ENCODE measurements around the gene CCDC88C.

Gene CCDC88C

GRCh38 chr14:91337699-91338335, 79.8 kb downstream of the CCDC88C start:
- Histone ChIP-seq H3K79me1 (ENCODE audit: low read length) (no peaks in the 10 kb centered on the region), H3K79me2 (ENCODE audit: control insufficient read depth, insufficient read depth, low read length) (no peaks in the 10 kb centered on the region), H2BK120ac (ENCODE audit: low read depth, low read length) (no peak overlapping the region), H3K18ac (ENCODE audit: low read length) (no peak overlapping the region), H3K4ac (ENCODE audit: low read depth, low read length) (no peak overlapping the region), H3K36me3 (ENCODE audit: control insufficient read depth, insufficient read depth, low read length) (peaks cover 4% of the 10 kb centered on the region), H3K9ac (ENCODE audit: low read length) (no peak overlapping the region), H3K4me1 (ENCODE audit: control insufficient read depth, low read depth, low read length) (no peaks in the 10 kb centered on the region), H4K5ac (ENCODE audit: low read length) (no peak overlapping the region), H3K56ac (ENCODE audit: low read length) (no peak overlapping the region), H3K4me2 (ENCODE audit: low read length) (no peak overlapping the region), H3K27me3 (ENCODE audit: insufficient read depth, low read length, poor library complexity) (no peaks in the 10 kb centered on the region), H3K23ac (ENCODE audit: low read length) (no peak overlapping the region), H3K4me3 (ENCODE audit: low read length) (no peak overlapping the region), H2BK15ac (replicated peaks; ENCODE audit: low read depth) (no peak overlapping the region), H3K27ac (ENCODE audit: low read depth, low read length) (no peak overlapping the region), H2AK5ac (ENCODE audit: low read length) (no peak overlapping the region), H2BK5ac (ENCODE audit: low read length) (no peak overlapping the region), H4K8ac (ENCODE audit: low read depth, low read length) (no peak overlapping the region)
- no CpG with 5 or more reads among the region's 23 CpGs for WGBS (ENCODE audit: extremely low coverage, insufficient coverage, low lambda C conversion rate)
- DNase-seq, result no peak

GRCh38 chr14:91336093-91336450, 81.5 kb downstream of the CCDC88C start:
- Histone ChIP-seq H3K36me3 (ENCODE audit: control insufficient read depth, insufficient read depth, low read length) (peaks cover 4% of the 10 kb centered on the region), H3K27ac (ENCODE audit: low read depth, low read length) (no peak overlapping the region), H3K9ac (ENCODE audit: low read length) (no peak overlapping the region), H4K8ac (ENCODE audit: low read depth, low read length) (no peak overlapping the region), H3K79me2 (ENCODE audit: control insufficient read depth, insufficient read depth, low read length) (no peaks in the 10 kb centered on the region), H3K56ac (ENCODE audit: low read length) (no peak overlapping the region), H4K5ac (ENCODE audit: low read length) (no peak overlapping the region), H2BK15ac (replicated peaks; ENCODE audit: low read depth) (no peak overlapping the region), H2BK120ac (ENCODE audit: low read depth, low read length) (no peak overlapping the region), H3K4ac (ENCODE audit: low read depth, low read length) (no peak overlapping the region), H3K18ac (ENCODE audit: low read length) (no peak overlapping the region), H3K4me3 (ENCODE audit: low read length) (no peak overlapping the region), H2BK5ac (ENCODE audit: low read length) (no peak overlapping the region), H3K79me1 (ENCODE audit: low read length) (no peaks in the 10 kb centered on the region), H3K27me3 (ENCODE audit: insufficient read depth, low read length, poor library complexity) (no peaks in the 10 kb centered on the region), H2AK5ac (ENCODE audit: low read length) (no peak overlapping the region), H3K23ac (ENCODE audit: low read length) (no peak overlapping the region), H3K4me1 (ENCODE audit: control insufficient read depth, low read depth, low read length) (no peaks in the 10 kb centered on the region), H3K4me2 (ENCODE audit: low read length) (no peak overlapping the region)
- no CpG with 5 or more reads among the region's 9 CpGs for WGBS (ENCODE audit: extremely low coverage, insufficient coverage, low lambda C conversion rate)
- no peak for DNase-seq

GRCh38 chr14:91335191-91336092, 82.2 kb downstream of the CCDC88C start:
- no CpG with 5 or more reads among the region's 19 CpGs for WGBS (ENCODE audit: extremely low coverage, insufficient coverage, low lambda C conversion rate)
- Histone ChIP-seq H3K9ac (ENCODE audit: low read length) (no peak overlapping the region), H3K27ac (ENCODE audit: low read depth, low read length) (no peak overlapping the region), H3K18ac (ENCODE audit: low read length) (no peak overlapping the region), H3K79me1 (ENCODE audit: low read length) (no peaks in the 10 kb centered on the region), H3K4me3 (ENCODE audit: low read length) (no peak overlapping the region), H3K36me3 (ENCODE audit: control insufficient read depth, insufficient read depth, low read length) (peaks cover 4% of the 10 kb centered on the region), H2AK5ac (ENCODE audit: low read length) (no peak overlapping the region), H4K8ac (ENCODE audit: low read depth, low read length) (no peak overlapping the region), H4K5ac (ENCODE audit: low read length) (no peak overlapping the region), H2BK15ac (replicated peaks; ENCODE audit: low read depth) (no peak overlapping the region), H2BK5ac (ENCODE audit: low read length) (no peak overlapping the region), H3K4me1 (ENCODE audit: control insufficient read depth, low read depth, low read length) (no peaks in the 10 kb centered on the region), H3K56ac (ENCODE audit: low read length) (no peak overlapping the region), H3K23ac (ENCODE audit: low read length) (no peak overlapping the region), H3K27me3 (ENCODE audit: insufficient read depth, low read length, poor library complexity) (no peaks in the 10 kb centered on the region), H3K79me2 (ENCODE audit: control insufficient read depth, insufficient read depth, low read length) (no peaks in the 10 kb centered on the region), H3K4ac (ENCODE audit: low read depth, low read length) (no peak overlapping the region), H2BK120ac (ENCODE audit: low read depth, low read length) (no peak overlapping the region), H3K4me2 (ENCODE audit: low read length) (no peak overlapping the region)
- no peak for DNase-seq

GRCh38 chr14:91333650-91334039, 84.0 kb downstream of the CCDC88C start:
- Histone ChIP-seq H3K56ac (ENCODE audit: low read length) (no peak overlapping the region), H2AK5ac (ENCODE audit: low read length) (no peak overlapping the region), H3K4ac (ENCODE audit: low read depth, low read length) (no peak overlapping the region), H3K36me3 (ENCODE audit: control insufficient read depth, insufficient read depth, low read length) (peaks cover 4% of the 10 kb centered on the region), H3K4me1 (ENCODE audit: control insufficient read depth, low read depth, low read length) (no peaks in the 10 kb centered on the region), H3K18ac (ENCODE audit: low read length) (no peak overlapping the region), H3K23ac (ENCODE audit: low read length) (no peak overlapping the region), H3K79me1 (ENCODE audit: low read length) (no peaks in the 10 kb centered on the region), H4K5ac (ENCODE audit: low read length) (no peak overlapping the region), H2BK5ac (ENCODE audit: low read length) (no peak overlapping the region), H2BK15ac (replicated peaks; ENCODE audit: low read depth) (no peak overlapping the region), H4K8ac (ENCODE audit: low read depth, low read length) (no peak overlapping the region), H2BK120ac (ENCODE audit: low read depth, low read length) (no peak overlapping the region), H3K4me3 (ENCODE audit: low read length) (no peak overlapping the region), H3K9ac (ENCODE audit: low read length) (no peak overlapping the region), H3K27me3 (ENCODE audit: insufficient read depth, low read length, poor library complexity) (no peaks in the 10 kb centered on the region), H3K27ac (ENCODE audit: low read depth, low read length) (no peak overlapping the region), H3K79me2 (ENCODE audit: control insufficient read depth, insufficient read depth, low read length) (no peaks in the 10 kb centered on the region), H3K4me2 (ENCODE audit: low read length) (no peak overlapping the region)
- no peak for DNase-seq
- WGBS (ENCODE audit: extremely low coverage, insufficient coverage, low lambda C conversion rate), result 100% methylated on average over 1 of the region's 3 CpGs

- Histone ChIP-seq H2AK5ac (ENCODE audit: low read length) (no peak overlapping the region), H3K4me2 (ENCODE audit: low read length) (no peak overlapping the region), H3K18ac (ENCODE audit: low read length) (no peak overlapping the region), H3K56ac (ENCODE audit: low read length) (no peak overlapping the region), H3K27ac (ENCODE audit: low read depth, low read length) (no peak overlapping the region), H3K9ac (ENCODE audit: low read length) (no peak overlapping the region), H2BK120ac (ENCODE audit: low read depth, low read length) (no peak overlapping the region), H2BK15ac (replicated peaks; ENCODE audit: low read depth) (no peak overlapping the region), H2BK5ac (ENCODE audit: low read length) (no peak overlapping the region), H3K79me2 (ENCODE audit: control insufficient read depth, insufficient read depth, low read length) (no peaks in the 10 kb centered on the region), H4K5ac (ENCODE audit: low read length) (no peak overlapping the region), H3K4ac (ENCODE audit: low read depth, low read length) (no peak overlapping the region), H3K36me3 (ENCODE audit: control insufficient read depth, insufficient read depth, low read length) (peaks cover 2% of the 10 kb centered on the region), H3K4me3 (ENCODE audit: low read length) (no peak overlapping the region), H3K23ac (ENCODE audit: low read length) (no peak overlapping the region), H3K79me1 (ENCODE audit: low read length) (no peaks in the 10 kb centered on the region), H3K4me1 (ENCODE audit: control insufficient read depth, low read depth, low read length) (no peaks in the 10 kb centered on the region), H3K27me3 (ENCODE audit: insufficient read depth, low read length, poor library complexity) (no peaks in the 10 kb centered on the region), H4K8ac (ENCODE audit: low read depth, low read length) (no peak overlapping the region)
- no peak for DNase-seq
- no CpG with 5 or more reads among the region's 17 CpGs for WGBS (ENCODE audit: extremely low coverage, insufficient coverage, low lambda C conversion rate)
Observed at GRCh38 chr14:91332986-91333649, 84.5 kb downstream of the CCDC88C start.
